GM15510 (cell line): ENCODE data around the gene AADACL4.

ENCODE experiments used
- POLR2A ChIP-seq: IDR thresholded peaks from 3 replicates; pipeline ENCODE4 v1.6.1; 2011; ENCODE audit warnings: borderline replicate concordance; ENCODE audit not compliant: insufficient read length; ENCODE audit errors: extremely low read depth

The AADACL4 gene

DNA sequence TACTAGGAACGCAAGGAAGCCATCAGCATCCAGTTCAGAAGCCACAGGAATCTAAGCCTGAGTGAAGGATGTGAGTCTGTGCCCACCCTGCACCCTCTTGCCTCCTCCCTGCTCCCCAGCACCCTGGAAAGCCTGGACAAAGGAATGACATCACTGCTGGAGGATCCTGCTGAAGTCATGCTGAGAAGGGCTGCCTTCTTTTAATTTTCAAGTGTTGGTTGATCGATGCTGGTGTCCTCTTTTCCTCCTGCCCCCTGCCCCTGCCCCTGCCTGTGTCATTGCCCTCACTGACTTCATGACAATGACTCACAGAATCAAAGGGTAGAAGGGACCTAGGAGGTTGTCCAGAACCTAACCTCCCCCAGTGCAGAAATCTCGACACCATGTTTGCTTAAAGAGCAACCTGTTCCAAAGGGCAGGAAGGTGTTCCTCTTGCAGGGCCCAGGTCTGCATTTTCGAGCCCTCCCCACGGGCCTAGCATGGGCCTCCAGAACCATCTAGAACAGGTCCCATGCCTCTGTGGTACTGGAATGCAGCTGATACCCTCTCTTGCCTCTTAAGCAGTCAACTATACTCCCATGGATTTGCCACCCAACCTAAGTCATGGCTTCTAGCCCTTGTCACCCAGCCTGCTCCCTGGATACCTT is 35.5 kb upstream of the AADACL4 start:
- TF ChIP-seq POLR2A: no peak

DNA sequence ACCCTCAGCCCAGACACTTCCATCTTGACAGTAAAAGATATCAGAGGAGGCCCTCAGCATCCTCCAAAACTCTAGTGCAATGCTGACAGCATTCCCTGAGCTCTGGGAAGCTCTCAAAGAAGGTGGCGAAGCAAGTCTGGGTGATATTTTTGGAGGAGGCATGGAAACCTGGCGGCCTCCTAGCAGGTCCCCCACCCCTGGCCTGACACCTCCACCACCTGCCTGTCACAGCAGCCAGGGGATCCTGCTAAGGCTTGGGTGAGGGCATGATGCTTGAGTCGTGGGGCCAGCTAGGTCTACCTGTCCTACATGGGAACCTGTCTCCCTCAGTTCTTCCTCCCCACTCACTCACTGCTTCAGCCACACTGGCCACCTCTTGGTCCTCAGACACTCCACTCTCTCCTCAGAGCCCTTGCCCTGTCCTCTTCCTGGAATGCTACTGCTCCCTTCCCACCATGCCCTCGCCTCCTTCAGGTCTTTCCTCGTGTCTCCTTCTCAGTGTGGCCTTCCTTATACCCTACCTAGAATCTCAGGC is 34.3 kb upstream of the AADACL4 start:
- TF ChIP-seq POLR2A: no peak

DNA sequence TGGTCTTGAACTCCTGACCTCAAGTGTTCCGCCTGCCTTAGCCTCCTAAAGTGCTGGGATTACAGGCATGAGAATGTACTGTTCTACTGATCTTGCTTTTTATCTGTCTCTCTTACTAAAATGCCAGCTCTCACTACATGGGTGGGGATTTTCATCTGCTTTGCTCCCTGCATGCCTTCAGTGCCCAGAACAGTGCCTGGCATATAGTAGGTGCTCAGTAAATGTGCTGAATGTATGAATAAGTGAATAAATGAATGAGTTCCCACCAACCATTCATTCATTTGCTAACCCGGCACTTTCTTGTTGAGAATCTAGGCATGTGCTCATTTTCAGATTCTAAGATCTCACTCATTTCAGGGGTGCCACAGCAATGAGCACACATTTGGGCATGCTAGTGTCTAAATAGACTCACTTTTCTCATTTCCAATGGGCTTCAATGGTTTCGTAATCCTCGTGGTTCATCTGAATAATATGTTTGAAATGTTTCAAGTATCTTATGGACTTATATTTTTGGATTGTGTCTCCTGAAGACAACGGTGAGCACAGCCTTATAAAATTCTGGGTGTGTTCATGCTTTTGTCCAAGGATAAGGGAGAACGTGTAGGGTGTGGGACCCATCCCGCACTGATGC is 33.5 kb upstream of the AADACL4 start:
- TF ChIP-seq POLR2A: no peak

DNA sequence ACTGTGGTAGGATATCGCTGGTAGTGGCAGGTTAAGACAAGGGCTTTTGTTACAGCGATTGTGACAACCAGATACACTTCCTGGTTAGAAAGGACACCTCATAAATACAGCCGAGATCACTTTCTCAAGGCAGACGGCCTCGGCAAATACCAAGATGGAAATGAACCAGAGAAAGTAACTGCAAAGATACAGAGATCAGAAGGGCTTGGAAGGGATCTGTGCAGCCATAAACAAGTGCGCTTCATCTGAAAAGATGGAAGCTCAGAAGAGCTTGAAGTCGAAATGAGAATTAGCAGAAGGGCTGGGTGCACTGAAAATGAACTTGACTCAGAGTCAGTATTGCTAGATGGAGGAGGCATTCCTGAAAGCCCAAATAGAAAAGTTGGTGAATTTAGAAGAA is 32.9 kb upstream of the AADACL4 start:
- no peak for TF ChIP-seq POLR2A

DNA sequence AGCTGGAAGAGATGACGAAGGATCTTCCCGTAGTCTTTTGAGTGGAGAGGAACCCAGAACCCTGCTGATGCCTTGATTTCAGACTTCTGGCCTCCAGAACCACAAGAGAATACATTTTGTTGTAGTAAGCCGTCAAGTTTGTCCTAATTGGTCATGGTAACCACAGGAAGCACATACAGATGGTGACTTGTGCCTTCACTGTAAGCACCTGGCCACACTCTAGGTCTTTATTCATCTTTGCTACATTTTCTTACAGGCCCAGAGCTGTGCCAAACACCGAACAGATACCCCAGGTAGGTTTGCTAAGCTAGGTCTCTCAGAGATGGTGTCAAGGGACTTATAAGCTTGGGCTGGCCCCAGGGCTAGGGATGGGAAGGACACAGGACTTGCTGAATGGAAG is 30.7 kb upstream of the AADACL4 start:
- TF ChIP-seq POLR2A: no peak

DNA sequence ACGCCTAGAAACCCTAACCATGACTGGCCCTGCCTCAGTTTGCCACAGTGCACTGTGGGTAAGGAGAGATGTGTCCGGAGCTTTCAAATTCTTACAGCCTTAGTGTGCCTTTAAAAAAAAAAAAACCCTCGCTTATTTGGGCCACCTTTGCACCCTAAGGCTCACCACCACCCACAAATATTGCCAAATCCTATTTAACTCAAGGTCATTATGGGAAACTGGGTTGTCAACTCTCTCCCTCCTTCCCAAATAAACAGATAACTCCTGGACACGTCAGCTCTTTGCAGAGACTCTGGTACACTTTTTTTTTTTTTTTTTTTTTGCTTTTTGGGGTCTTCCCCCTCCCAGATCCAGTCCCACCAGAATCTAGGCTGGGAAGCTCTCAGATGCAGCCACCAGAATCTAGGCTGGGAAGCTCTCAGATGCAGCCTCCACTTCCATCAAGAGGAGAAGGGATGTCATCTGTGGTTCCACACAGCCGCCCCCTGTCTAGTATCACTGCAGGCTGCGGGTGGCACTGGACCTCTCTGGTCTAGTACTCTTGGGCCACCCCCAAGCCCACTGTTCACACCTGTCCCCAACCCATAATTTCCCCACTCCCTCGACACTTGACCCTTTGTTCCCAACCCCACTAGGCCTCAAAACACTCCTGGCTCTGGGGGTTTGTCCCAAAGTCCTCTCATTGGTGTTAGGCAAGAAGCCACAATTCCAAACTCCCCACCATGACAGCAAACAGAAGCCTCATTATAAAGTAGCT is 29.3 kb upstream of the AADACL4 start:
- no peak for TF ChIP-seq POLR2A

DNA sequence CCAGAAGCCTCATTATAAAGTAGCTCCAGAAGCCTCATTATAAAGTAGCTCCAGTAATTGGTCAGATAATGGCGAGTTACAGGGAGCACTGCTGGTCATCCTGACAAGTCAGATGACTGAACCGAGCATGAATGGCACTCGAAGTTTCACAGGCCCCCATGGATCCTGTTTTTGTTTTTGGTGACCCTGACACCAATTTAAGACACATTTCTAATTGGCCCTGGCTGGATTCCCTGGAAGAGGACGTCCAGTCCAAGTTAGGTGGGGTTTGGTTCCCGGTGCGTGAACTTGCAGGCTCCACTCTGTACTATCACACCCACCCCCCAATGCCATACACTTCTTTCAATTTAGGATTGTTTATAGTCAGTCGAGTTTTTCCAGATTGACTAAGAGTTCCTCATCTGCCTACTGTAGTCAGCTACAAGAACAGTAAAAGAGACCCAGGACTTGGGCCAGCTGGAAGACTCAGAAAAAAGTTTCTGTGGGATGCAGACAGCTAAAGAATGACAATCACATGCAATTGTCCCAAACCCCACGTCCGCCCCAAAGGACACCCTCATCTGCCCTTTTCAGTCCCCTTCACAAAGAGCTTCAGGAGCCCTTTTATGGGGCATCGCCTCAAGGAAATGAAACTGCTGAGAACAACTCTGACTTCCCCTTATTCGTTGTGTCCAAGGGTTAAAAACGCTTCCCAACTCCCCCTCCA is 28.6 kb upstream of the AADACL4 start:
- TF ChIP-seq POLR2A: no peak

DNA sequence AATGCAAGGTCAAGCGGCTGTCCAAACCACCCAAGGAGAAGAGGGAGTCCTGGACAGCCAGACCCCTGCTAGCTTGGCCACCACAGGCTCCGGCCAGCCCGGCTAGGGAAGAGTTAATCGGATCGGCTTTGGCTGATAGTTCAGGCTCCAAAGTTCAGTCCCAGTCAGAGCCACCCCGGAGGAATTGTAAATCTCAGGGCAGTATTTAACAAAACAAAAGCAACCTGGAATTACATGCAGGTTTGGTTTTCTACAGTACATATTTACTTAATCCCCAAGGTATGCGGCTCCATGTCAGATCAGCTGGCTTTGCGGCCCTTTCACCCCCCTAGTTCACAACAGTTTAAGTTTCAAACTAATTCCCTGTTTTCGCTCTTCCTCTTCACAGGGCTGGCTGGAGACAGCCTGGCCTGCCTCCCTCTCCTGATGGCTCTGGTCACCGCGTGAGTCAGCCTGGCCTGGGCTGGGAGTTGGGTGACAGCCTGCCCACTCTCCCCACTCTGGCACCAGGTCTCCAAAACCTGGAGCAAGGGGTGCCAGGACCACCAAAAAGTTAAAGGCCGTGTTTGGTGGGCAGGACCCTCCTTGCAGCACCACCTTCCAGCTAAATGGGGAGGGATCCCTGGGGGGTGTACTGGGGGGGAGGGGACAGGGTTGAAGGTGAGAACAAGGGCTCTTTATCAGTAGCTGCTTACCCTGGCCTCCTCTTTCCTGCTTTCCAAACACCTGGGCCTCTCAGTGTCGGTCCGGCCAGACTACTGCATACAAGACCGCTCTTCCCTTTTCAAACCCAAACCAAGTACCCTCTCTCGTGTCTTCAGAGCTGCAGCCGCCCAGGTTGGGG is 27.8 kb upstream of the AADACL4 start:
- TF ChIP-seq POLR2A: no peak

DNA sequence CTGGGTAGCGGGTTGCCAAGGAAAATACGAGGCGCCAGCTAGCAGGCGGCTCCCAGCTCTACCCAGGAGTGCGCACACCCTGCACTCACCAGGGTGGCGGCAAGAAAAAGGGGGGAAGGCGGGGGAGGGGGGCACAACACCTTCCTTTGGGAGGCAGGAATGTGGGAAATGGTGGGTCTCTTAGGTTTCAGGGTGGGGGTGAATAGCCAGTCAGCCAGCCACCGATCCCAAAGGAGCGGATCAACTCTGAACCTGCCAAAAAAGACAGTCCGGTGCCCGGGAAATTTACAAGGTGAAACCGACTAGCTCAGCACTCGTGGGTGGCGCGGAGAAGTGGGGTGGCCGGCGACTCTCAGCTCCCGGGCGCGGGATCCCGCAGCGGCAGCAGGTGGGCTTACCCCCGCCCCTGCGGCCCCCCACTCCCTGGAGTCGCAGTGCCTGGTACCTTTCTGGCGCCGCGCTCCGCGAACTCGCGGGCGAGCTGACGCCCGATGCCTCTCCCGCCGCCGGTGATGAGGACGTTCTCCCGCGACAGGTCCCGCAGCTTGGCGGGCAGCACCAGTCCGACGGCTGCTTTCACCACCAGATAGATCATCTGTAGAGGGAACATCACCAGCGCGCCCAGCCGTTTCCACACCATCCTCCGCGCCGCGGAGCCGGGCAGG is 27.0 kb upstream of the AADACL4 start:
- TF ChIP-seq POLR2A: no peak

DNA sequence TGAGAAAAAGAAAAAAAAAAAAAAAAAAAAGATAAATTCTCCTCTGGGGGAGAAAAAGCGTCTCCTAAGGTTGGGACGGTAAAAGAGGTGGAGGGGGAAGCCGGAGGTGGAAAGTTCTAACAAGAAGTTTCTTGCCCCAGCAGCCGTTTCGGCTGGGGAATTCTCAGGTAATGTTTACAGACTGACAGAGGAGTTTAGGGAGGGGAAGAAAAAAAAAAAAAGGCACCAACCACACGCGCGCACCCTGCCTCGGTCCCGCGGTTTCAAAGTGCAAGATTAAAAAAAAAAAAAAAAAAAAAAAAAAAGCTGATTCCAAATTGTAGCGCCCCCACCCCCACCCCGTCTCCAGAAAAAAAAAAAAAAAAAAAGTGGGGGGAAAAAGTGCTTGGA is 26.4 kb upstream of the AADACL4 start:
- no peak for TF ChIP-seq POLR2A

DNA sequence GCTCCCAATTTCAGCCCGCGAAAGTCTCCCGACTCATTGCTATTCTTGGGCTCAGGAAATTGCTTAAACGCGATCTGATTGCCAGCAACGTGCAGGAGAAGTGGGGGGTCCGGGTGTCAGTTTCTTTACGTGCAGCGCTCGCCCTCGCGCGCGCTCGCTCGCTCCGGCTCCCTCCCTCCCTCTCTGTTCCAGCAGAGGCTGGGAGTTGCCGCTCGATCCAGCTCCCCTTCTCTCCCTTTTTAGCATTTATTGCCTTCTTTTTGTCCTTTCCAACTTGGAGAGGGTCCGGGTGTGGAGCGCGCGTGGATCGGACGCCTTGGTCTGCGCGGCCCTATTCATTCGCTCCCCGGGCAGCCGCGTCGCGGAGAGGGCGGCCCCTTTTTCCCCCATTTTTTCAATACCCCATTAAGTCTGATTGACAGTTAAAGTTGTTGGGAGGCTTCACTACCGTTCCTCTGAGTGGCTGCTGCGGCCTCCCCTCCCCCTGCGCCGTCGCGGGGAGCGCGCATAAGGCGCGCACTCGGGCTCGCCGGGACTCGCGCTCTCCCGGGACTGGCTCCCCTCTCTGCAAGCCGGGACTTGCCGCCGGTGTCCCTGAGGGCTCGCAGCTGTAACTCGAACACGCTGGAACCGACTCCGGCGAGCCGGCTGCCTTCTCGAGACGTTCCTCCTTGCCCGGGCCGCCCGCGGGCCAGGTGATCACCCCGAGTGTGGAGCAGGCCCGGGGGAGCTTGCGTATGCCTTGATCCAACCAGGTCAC is 25.8 kb upstream of the AADACL4 start, which contains the start of gene DHRS3:
Gene DHRS3, minus strand, starts transcription at position 310 of the 760 bp plus-strand sequence. CDS start 862 bp downstream, outside the sequence.
- no peak for TF ChIP-seq POLR2A

DNA sequence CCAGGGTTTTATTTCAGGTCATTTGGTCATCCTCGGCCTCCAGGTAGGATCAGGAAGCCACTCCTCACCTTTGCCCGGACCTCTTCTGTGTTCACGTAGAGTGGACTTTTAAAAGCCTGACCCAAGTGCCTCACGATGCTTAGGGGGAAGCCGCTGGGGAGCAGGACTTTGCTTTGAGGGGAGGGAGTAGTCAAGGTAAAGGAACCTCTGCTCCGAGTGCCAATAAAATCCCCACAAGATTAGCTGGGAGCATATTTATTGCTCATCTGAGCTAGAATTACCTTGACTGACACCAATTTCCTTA is 25.3 kb upstream of the AADACL4 start:
- no peak for TF ChIP-seq POLR2A
